Activated T-helper 17 cell treated with anti-CD3 and anti-CD28 coated beads, Interleukin-2, amount 50 U/mL, for 72 hours (primary cell): ENCODE measurements around the gene MINDY3. TPM values are rescaled to one million over a fixed set of nuclear protein-coding genes. Genes with fewer than 3 reads are reported as not detected.

Source experiments
- ATAC-seq: fragments of 150-1000 bp; cut with Tn5 transposase; replicated peaks from 2 replicates; pipeline ENCODE4 v1.10.0; 2021; ENCODE audit warnings: mild to moderate bottlenecking, moderate library complexity
- H3K27ac Mint-ChIP-seq: one replicate; pipeline ENCODE4 v1.8.0; 2022; ENCODE audit warnings: mixed read lengths
- H3K27me3 Mint-ChIP-seq: one replicate; pipeline ENCODE4 v1.8.0; 2022; ENCODE audit warnings: mixed read lengths
- H3K36me3 Mint-ChIP-seq: one replicate; pipeline ENCODE4 v1.8.0; 2022; ENCODE audit warnings: low read depth, mild to moderate bottlenecking, mixed read lengths
- H3K4me1 Mint-ChIP-seq: one replicate; pipeline ENCODE4 v1.8.0; 2022; ENCODE audit warnings: mixed read lengths
- H3K4me3 Mint-ChIP-seq: one replicate; pipeline ENCODE4 v1.8.0; 2022; ENCODE audit warnings: mild to moderate bottlenecking, mixed read lengths
- H3K9me3 Mint-ChIP-seq: one replicate; pipeline ENCODE4 v1.8.0; 2022; ENCODE audit warnings: mixed read lengths
- total RNA-seq, 2 donors: library from RNA; stranded (reverse); gene quantifications; one replicate each; pipeline ENCODE4 v1.2.3, GENCODE V29; 2022

MINDY3 gene
- total RNA-seq, 2 donors from 2014 or later: 22.0 to 23.2 TPM

DNA sequence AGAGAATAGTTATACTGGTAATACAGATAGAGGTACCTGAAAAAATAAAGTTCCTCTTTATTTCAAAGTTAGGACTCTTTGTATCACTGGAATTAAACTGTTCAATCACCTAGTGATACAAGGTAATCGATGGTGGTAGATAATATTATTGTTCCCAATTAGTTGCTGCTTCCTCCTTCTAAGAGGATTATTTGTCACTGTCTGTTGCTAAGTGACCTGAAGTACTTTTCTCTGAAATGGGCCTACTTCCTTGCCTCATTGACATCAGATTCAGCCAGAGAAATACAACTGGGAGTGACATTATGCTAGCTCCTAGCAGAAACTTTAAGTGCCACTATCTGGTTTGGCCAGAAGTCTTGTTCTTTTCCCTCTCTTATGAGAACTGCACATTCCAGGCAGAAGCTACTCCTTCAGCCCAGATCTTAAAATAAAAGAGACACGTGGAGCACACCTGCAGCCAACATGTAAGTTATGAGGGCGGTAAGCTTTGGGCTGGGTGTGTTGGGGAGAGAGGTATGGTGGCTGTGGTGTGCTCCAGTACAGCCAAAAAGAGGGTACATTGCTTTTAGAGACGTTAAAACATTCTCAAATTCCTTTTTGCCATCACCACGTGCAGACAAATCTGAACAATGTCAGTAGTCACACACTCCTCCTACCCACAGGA is 54.8 kb downstream of the MINDY3 start:
- Mint-ChIP-seq H3K36me3 (peaks cover 89% of the 10 kb centered on the region), H3K9me3 (no peaks in the 10 kb centered on the region), H3K27me3 (no peaks in the 10 kb centered on the region), H3K4me1 (no peaks in the 10 kb centered on the region), H3K27ac (no peak overlapping the region), H3K4me3 (no peak overlapping the region)
- ATAC-seq: no peak

DNA sequence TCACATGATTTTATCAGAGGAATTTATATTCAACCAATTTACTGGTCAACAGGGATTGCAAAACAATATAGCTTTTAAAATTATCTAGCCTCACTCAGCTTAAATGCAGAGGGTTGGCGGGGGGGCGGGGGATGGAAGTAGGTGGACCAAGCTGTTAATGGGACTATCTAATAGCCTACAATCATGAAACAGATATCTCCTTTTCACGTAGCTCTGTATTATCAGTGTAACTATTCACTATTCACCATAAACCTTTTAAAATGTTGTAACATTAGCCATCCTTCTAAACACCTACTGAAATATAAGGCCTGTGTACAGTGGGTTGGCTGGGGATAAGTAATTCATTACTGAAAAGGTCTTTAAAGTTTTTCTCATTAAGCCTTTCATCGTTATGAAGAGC is 56.2 kb downstream of the MINDY3 start:
- Mint-ChIP-seq H3K27me3 (no peaks in the 10 kb centered on the region), H3K9me3 (no peaks in the 10 kb centered on the region), H3K27ac (no peak overlapping the region), H3K4me3 (no peak overlapping the region), H3K4me1 (peaks cover 5% of the 10 kb centered on the region), H3K36me3 (peaks cover 89% of the 10 kb centered on the region)
- no peak for ATAC-seq

DNA sequence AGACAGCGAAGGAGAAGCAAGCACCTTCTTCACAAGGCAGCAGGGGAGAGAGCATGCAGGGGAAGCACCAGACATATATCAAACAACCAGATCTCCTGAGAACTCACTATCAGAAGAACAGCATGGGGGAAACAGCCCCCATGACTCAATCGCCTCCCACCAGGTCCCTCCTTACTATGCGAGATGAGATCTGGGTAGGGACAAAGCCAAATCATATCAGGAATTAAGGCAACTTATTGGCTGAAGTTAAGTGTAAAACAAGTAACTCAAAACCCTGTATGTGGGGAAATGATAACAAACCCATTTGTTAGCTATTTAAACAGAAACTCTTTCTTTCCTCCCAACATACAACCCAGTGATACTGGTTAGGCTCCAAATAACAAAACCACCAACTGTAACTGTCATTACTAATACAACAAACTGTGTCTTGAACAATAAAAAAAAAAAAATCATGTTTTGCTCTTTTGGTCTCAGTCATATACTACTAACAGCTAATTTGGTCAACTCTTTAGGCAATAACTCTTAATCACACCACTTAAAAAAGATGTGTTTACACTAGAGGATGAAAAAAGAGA is 57.8 kb downstream of the MINDY3 start:
- Mint-ChIP-seq H3K9me3 (no peaks in the 10 kb centered on the region), H3K27ac (peak overlapping the region; percentile 43), H3K4me1 (peaks cover 5% of the 10 kb centered on the region), H3K4me3 (no peak overlapping the region), H3K36me3 (peaks cover 84% of the 10 kb centered on the region), H3K27me3 (no peaks in the 10 kb centered on the region)
- peak; percentile 76 for ATAC-seq

DNA sequence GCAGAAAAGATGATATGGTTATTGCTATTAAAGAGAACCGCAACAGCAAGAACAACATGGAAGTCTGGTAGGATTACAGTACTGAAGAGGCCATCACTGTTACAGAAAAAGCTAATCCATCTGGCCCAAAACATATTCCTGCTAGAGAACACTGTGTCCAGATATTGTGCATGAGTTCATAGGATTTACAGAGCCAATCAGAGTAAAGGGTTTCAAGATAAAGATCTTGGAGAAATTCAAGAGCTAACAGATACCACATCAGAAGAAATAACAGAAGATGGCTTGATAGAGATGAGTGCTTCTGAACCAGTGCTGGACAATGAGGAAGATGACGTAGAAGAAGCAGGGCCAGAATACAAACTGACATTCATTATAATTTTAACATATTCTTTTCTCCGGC is 58.7 kb downstream of the MINDY3 start:
- Mint-ChIP-seq H3K36me3 (peaks cover 84% of the 10 kb centered on the region), H3K4me1 (peaks cover 5% of the 10 kb centered on the region), H3K4me3 (no peak overlapping the region), H3K27ac (no peak overlapping the region), H3K9me3 (no peaks in the 10 kb centered on the region), H3K27me3 (no peaks in the 10 kb centered on the region)
- ATAC-seq: no peak

DNA sequence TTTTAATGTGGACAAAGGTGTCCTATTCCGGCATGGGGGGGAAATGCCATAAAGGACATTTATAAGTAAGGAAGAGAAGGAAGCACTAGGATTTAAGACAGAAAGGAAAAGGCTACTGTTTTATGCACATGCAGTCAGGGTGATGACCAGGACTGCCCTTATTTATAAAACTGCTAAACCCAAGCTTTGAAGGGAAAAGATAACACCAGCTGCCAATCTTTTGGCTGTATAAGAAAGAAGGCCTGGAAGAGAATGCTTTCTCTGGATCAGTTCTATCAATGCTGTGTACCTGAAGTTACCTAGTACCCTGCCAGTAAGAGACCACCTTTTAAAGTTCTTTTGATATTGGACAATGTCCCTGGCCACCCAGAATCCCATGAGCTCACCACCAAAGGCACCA is 59.2 kb downstream of the MINDY3 start:
- Mint-ChIP-seq H3K4me3 (no peak overlapping the region), H3K36me3 (peaks cover 84% of the 10 kb centered on the region), H3K9me3 (no peaks in the 10 kb centered on the region), H3K4me1 (peaks cover 5% of the 10 kb centered on the region), H3K27me3 (no peaks in the 10 kb centered on the region), H3K27ac (no peak overlapping the region)
- ATAC-seq: no peak

DNA sequence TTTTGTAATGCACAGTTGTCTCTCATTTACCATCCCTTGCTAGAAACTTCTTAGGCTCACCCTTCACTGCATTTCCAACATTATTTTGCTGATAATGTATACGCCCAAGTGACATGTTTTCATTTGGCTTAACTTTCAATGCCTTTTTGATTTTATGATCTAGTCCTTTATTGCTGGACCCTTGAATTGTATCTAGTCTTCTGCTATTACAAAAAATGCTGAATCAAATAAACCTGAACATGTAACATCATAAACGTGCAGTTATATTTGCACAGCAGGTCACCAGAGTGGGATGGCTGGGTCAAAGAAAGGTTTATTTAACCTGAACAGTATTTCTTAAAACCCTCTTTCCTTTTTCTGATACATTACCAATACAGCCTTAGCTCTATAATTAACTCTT is 63.0 kb downstream of the MINDY3 start:
- peaks cover 11% of the 10 kb centered on the region for H3K4me1 Mint-ChIP-seq
- H3K4me3 Mint-ChIP-seq: no peak overlapping the region
- H3K9me3 Mint-ChIP-seq: no peaks in the 10 kb centered on the region
- no peak for ATAC-seq
- no peak overlapping the region for H3K27ac Mint-ChIP-seq
- no peaks in the 10 kb centered on the region for H3K27me3 Mint-ChIP-seq
- peaks cover 88% of the 10 kb centered on the region for H3K36me3 Mint-ChIP-seq

DNA sequence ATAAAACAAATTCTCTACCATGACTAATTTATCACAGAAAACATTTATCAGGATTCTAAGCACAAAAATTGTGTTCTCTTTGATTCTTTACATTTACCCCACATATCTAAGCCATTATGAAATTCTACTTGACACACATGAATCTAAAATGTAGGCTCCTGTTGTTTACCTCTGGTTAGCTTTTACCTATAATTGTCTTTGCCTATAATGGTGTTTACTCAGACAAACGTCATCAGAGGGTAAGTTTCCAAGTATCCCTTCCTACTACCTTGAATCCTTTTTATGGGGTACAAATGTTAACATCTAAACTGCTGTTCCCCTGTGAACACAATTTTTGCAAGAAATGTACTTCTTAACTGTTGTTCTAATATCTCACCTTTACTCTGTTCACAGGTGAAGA is 63.5 kb downstream of the MINDY3 start:
- ATAC-seq: no peak
- H3K27me3 Mint-ChIP-seq: no peaks in the 10 kb centered on the region
- H3K36me3 Mint-ChIP-seq: peaks cover 86% of the 10 kb centered on the region
- H3K27ac Mint-ChIP-seq: no peak overlapping the region
- H3K9me3 Mint-ChIP-seq: no peaks in the 10 kb centered on the region
- H3K4me1 Mint-ChIP-seq: peaks cover 11% of the 10 kb centered on the region
- no peak overlapping the region for H3K4me3 Mint-ChIP-seq

DNA sequence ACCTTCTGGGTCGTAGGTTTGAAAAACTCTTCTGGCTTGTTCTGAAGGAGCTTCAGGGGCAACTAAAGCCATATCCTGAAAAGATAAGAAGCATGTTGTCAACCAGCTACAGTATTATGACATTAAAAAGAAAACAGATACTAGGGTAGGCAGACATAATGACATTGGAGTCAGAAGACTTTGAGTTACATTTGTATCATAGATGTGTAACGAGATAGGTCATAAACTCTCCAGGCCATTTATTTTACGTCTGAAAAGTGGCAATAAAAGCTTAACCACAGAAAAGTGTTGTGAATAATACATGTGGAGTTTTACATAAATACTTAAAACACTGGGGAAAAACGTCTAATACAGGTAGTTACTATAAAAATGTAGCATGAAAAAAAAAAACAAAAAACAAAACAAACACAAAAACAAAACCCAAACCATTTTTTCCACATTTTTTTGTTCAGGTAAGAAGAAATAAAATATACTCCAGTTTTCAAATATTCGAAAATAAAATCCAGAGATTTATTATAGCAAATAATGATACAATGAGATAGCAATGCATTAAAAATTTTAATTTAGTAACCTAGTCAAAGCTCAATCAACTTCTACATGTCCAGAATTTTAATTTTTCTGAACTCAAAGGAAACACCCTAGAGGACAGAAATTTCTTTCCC is 64.1 kb downstream of the MINDY3 start:
- H3K9me3 Mint-ChIP-seq: no peaks in the 10 kb centered on the region
- peak overlapping the region; percentile 61 for H3K27ac Mint-ChIP-seq
- peaks cover 11% of the 10 kb centered on the region for H3K4me1 Mint-ChIP-seq
- no peak overlapping the region for H3K4me3 Mint-ChIP-seq
- no peak for ATAC-seq
- no peaks in the 10 kb centered on the region for H3K27me3 Mint-ChIP-seq
- peaks cover 85% of the 10 kb centered on the region for H3K36me3 Mint-ChIP-seq

DNA sequence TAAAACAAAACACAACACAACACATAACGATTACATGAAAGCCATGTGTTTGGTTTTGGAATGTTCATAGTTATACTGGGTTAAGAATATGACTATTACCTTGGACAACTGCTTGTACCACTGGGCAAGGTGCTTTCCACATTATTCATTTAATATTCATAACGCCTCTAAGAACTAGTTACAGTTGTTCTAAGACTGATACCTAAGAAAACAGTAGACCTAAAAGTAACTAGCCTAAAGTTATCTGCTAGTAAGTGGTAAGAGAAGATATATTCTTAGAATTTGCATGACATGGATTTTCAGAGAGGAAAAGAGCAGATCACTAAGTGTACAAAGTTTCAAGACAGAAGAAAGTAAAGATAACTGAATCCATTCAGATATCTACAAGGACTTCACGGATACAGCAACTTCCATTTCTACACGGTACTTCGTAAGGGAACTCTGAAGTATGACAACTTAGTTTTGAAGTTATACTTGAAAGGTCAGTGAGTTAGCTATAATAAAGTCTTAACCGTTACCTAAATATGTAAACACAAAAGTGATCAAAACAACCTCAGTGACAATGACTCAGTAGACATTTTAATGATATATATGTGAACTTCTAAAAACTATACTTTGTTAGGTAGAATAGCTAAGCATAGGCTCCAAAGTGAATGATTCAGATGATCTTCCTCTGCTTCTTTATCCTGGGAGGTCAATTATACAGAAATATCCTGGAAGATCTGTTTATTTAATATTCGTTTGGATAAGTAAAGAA is 65.1 kb downstream of the MINDY3 start:
- Mint-ChIP-seq H3K9me3 (no peaks in the 10 kb centered on the region), H3K4me1 (peaks cover 11% of the 10 kb centered on the region), H3K27me3 (no peaks in the 10 kb centered on the region), H3K36me3 (peaks cover 85% of the 10 kb centered on the region), H3K4me3 (no peak overlapping the region), H3K27ac (peak overlapping the region; percentile 61)
- peak; percentile 79 for ATAC-seq

DNA sequence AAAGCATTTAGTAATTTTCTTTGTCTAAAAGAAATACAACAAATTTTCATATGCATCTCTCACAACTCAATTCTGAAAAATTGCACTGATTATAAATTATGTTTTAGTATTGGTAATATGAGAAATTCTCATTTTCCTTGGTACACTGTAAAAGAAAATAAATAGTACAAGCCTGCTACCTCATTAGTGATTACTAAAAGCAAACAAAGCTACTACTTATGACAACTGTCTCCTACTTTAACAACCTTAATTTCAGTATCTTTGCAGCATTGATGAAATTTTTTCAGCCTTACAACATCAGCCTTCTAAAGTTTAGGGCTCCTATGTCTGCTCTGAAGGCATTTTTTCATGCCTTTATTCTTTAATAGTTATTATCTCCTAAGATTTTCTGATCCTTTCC is 65.7 kb downstream of the MINDY3 start:
- no peaks in the 10 kb centered on the region for H3K27me3 Mint-ChIP-seq
- ATAC-seq: no peak
- peaks cover 9% of the 10 kb centered on the region for H3K4me1 Mint-ChIP-seq
- no peak overlapping the region for H3K4me3 Mint-ChIP-seq
- peak overlapping the region; percentile 61 for H3K27ac Mint-ChIP-seq
- no peaks in the 10 kb centered on the region for H3K9me3 Mint-ChIP-seq
- peaks cover 88% of the 10 kb centered on the region for H3K36me3 Mint-ChIP-seq

DNA sequence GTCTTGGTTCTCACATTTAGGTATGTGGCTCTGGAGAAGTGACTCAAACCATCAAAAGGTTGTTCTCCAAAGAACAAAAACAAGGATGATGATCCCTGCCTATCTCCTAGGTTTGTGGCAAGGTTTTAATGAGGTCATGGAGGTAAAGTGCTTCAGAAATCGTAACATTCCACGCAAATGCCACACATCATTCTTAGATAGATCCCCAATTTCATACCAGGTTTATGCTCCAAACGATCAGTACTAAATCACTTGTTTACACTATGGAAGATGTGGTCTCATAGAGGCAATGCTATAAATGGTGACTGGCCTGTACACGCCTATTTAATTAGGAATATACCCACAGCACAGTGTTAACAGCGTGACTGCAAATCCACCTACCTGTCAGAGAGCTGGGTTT is 66.6 kb downstream of the MINDY3 start:
- Mint-ChIP-seq H3K4me3 (no peak overlapping the region), H3K27ac (no peak overlapping the region), H3K4me1 (peaks cover 6% of the 10 kb centered on the region), H3K27me3 (no peaks in the 10 kb centered on the region), H3K9me3 (no peaks in the 10 kb centered on the region), H3K36me3 (peaks cover 92% of the 10 kb centered on the region)
- no peak for ATAC-seq

DNA sequence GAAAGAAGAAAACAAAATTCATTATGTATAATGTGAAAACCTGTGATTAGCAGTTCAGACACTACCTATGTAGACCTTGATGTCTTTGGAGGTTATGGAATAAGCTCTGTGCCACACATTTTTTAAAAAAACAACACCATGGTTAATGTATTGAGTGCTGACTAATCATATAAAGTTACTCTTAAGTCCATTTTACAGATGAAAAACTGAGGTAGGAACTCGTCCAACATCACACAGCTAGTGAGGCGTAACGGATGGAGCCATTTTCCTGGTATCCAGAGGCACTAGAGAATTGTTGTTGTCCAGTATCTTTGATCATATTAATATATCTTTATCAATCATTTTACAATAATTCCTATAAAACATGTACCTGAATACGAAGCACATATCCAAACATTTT is 67.5 kb downstream of the MINDY3 start:
- Mint-ChIP-seq H3K4me3 (no peak overlapping the region), H3K27ac (no peak overlapping the region), H3K4me1 (peaks cover 6% of the 10 kb centered on the region), H3K27me3 (no peaks in the 10 kb centered on the region), H3K36me3 (peaks cover 94% of the 10 kb centered on the region), H3K9me3 (no peaks in the 10 kb centered on the region)
- ATAC-seq: no peak

DNA sequence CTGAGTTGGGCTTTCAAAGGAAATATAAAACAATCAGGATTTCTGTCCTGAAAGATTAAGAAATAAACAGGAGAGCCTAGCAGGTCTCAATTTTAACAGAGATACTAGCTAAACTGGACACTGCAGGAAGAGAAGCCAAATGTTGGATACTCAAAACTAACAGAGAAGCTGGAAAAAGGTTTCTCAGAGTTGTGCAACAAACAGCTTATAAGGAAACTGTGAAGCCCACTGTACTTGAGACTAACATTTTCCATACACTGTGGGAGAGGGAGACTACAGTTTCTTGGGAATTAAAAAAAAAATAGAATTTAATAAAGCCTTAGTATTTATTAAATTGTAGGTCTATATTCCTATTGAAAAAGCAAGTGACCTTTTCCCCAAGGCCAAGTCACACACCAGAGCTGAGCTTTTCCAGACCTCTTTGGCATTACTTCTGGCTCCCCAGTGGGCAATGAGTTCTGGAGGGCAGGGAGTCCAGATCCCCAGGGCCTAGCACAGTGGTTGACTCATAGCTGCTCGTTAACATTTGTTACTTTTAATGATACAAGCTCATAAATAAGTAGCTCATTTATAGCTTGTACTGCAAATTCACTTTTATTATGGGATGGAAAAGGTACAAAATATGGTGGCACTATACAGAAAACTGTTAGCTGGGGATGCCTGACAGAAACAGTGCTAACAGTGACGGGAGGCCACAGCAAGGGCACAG is 68.3 kb downstream of the MINDY3 start:
- no peak for ATAC-seq
- Mint-ChIP-seq H3K27me3 (no peaks in the 10 kb centered on the region), H3K4me3 (no peak overlapping the region), H3K36me3 (peaks cover 94% of the 10 kb centered on the region), H3K9me3 (no peaks in the 10 kb centered on the region), H3K27ac (no peak overlapping the region), H3K4me1 (peaks cover 6% of the 10 kb centered on the region)

DNA sequence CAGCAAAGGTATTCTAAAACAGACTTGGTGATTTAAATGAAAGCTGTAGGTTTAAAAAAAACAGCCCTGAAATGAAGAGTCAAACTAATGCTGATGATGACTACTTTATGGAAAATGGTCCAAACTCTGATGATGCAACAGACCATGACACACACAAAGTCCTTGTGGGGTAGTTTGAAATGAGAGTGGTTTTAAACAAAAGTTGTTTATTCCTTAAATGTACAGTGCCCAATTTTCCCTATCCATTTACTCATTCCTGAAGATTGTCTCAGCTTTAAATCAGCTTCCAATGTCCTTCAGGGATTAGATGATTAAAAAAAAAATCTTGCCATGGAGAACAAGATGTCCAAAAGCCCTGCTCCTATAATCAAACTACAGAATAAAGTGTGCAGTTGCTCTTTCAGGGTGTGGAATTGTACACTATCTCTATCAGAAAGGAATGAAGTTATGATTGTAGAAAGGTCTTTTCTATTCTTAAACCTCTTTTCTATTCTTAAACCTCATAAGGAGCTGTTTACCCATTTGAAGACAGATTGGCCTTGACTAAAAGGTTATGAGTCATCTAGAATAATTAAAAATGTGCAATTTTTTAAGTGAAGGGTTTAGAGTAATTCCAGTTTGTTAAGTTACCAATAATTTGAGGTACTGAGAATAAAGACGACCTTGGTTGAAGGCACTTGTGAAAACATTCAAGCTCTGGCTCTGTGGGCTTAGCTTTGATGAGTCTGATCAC is 70.3 kb downstream of the MINDY3 start:
- Mint-ChIP-seq H3K4me1 (peaks cover 4% of the 10 kb centered on the region), H3K27me3 (no peaks in the 10 kb centered on the region), H3K36me3 (peaks cover 92% of the 10 kb centered on the region), H3K27ac (no peak overlapping the region), H3K9me3 (no peaks in the 10 kb centered on the region), H3K4me3 (no peak overlapping the region)
- no peak for ATAC-seq
